Measurements from ENCODE around the gene MTCL3.
A peak's percentile ranks its signal among the peaks of the same experiment; 100 is the strongest.

The MTCL3 gene

GRCh38 chr6:127464881-127465459, 54.2 kb downstream of the MTCL3 start:
- Mint-ChIP-seq H3K9me3 (no peaks in the 10 kb centered on the region), H3K4me3 (no peak overlapping the region), H3K27me3 (ENCODE audit: low read depth) (no peaks in the 10 kb centered on the region), H3K36me3 (ENCODE audit: insufficient read depth in 1 of 3, low read depth in 3 of 3) (peaks cover 0 to 3% (median 0%) of the 10 kb centered on the region in 3 experiments; a peak in 1 of 7 replicates), H3K4me1 (peaks cover 14 to 16% of the 10 kb centered on the region in 2 experiments; a peak in 3 of 4 replicates), H3K27ac (no peak overlapping the region; a peak in 1 of 7 replicates)
- no peak overlapping the region for H2BK15ac ChIP-seq (ENCODE audit: low read depth, low read length)
- no peaks in the 10 kb centered on the region for H4K20me1 ChIP-seq (ENCODE audit: control insufficient read depth, insufficient read depth, insufficient read length)
- H2BK20ac ChIP-seq (ENCODE audit: low read depth, low read length, poor library complexity, severe bottlenecking): no peak overlapping the region
- no peak overlapping the region for H2BK5ac ChIP-seq (ENCODE audit: insufficient read length, low read length)
- H2AFZ ChIP-seq (ENCODE audit: low read length): no peak overlapping the region
- no peak overlapping the region for H2AK5ac ChIP-seq (ENCODE audit: insufficient read length, low read length)
- no peak overlapping the region for H3K14ac ChIP-seq (ENCODE audit: insufficient read depth, low read length)
- H3K4ac ChIP-seq (ENCODE audit: low read depth, low read length): no peak overlapping the region
- H3T11ph ChIP-seq (ENCODE audit: low read length): no peak overlapping the region
- no peak overlapping the region for H2BK120ac ChIP-seq (ENCODE audit: low read depth, low read length, poor library complexity, severe bottlenecking)
- H2BK12ac ChIP-seq (ENCODE audit: insufficient read length, low read depth, low read length): no peak overlapping the region
- H4K5ac ChIP-seq (ENCODE audit: insufficient read length, low read depth, low read length): no peak overlapping the region
- no peaks in the 10 kb centered on the region for H3K27me3 ChIP-seq (ENCODE audit: insufficient read depth, low read length)
- peak; percentile 94 for TF ChIP-seq CTCF (conservative IDR thresholded peaks at IDR 0.05)
- no peak overlapping the region for H3K27ac ChIP-seq (ENCODE audit: insufficient read length, low read depth, low read length)
- H3K79me2 ChIP-seq (ENCODE audit: insufficient read depth, low read length): no peaks in the 10 kb centered on the region
- no peak overlapping the region for H3K9ac ChIP-seq (ENCODE audit: extremely low read depth, insufficient read length, low read length)
- H3K4me2 ChIP-seq (ENCODE audit: insufficient read depth, insufficient read length, low read length): no peak overlapping the region
- H3K9me3 ChIP-seq (ENCODE audit: control insufficient read depth, low read depth, low read length): no peaks in the 10 kb centered on the region
- H3K4me1 ChIP-seq (ENCODE audit: insufficient read depth, low read length): no peaks in the 10 kb centered on the region; the same call in 1 of the 2 replicates
- no peak overlapping the region for H3K23ac ChIP-seq (ENCODE audit: insufficient read length, low read depth, low read length)
- H3K56ac ChIP-seq (ENCODE audit: insufficient read length, low read depth, low read length): no peak overlapping the region
- DNase-seq: peak; percentile 77
- H3K79me1 ChIP-seq (ENCODE audit: insufficient read depth, low read depth, low read length, poor library complexity, severe bottlenecking): no peaks in the 10 kb centered on the region
- no peak overlapping the region for H4K91ac ChIP-seq (ENCODE audit: insufficient read length, low read depth, low read length)
- no peak overlapping the region for H3K18ac ChIP-seq (ENCODE audit: insufficient read length, low read depth, low read length)
- no peak overlapping the region for H4K8ac ChIP-seq (replicated peaks; ENCODE audit: insufficient read length, low read depth, low read length)
- no CpG with 5 or more reads among the region's 3 CpGs for WGBS (ENCODE audit: extremely low coverage, insufficient read length, low lambda C conversion rate)
- no peaks in the 10 kb centered on the region for H3K23me2 ChIP-seq (ENCODE audit: insufficient read length, low read depth, low read length, poor library complexity, severe bottlenecking)

All from H9 (cell line).